Liver (tissue), 3 donors: ENCODE results near the gene ZNF582.

Source experiments
- GABPA ChIP-seq, 2 donors: IDR thresholded peaks in 1 of 2; conservative IDR thresholded peaks in 1 of 2; 2 replicates each; pipeline ENCODE4 v1.6.1; 2016; ENCODE audit warnings: antibody characterized with exemption in 2 of 2, mild to moderate bottlenecking in 1 of 2, moderate library complexity in 1 of 2
- NR2F2 ChIP-seq: IDR thresholded peaks from 2 replicates; pipeline ENCODE4 v1.6.1; 2016; ENCODE audit warnings: antibody characterized with exemption
- RAD21 ChIP-seq, 2 donors: IDR thresholded peaks; 2 replicates each; pipeline ENCODE4 v1.6.1; 2016; ENCODE audit warnings: antibody characterized with exemption in 2 of 2, mild to moderate bottlenecking in 2 of 2
- RXRA ChIP-seq, 2 donors: IDR thresholded peaks; 2 replicates each; pipeline ENCODE4 v1.6.1; 2017 to 2018; ENCODE audit warnings: antibody characterized with exemption in 2 of 2, mild to moderate bottlenecking in 1 of 2
- SP1 ChIP-seq: IDR thresholded peaks from 2 replicates; pipeline ENCODE4 v1.6.1; 2018; ENCODE audit warnings: antibody characterized with exemption, mild to moderate bottlenecking
- TF ChIP-seq, protein P1 (sequence below): fragments of 150-350 bp; IDR thresholded peaks from 2 replicates; pipeline ENCODE4 v1.5.1; 2017; ENCODE audit warnings: improper control_type of control experiment, low read depth, low read length; ENCODE audit not compliant: missing input control
- TF ChIP-seq, protein P2 (sequence below): IDR thresholded peaks from 2 replicates; pipeline ENCODE4 v1.6.1; 2016; ENCODE audit warnings: antibody characterized with exemption
- TF ChIP-seq, protein P3 (sequence below): IDR thresholded peaks from 2 replicates; pipeline ENCODE4 v1.6.1; 2016; ENCODE audit warnings: antibody characterized with exemption, mild to moderate bottlenecking
- TF ChIP-seq, protein P4 (sequence below): IDR thresholded peaks from 2 replicates; pipeline ENCODE4 v1.6.1; 2016; ENCODE audit warnings: antibody characterized with exemption
- TF ChIP-seq, protein P5 (sequence below): IDR thresholded peaks from 2 replicates; pipeline ENCODE4 v1.6.1; 2016; ENCODE audit warnings: antibody characterized with exemption
- donor health status: healthy.
- donor health status: healthy.

DNA sequence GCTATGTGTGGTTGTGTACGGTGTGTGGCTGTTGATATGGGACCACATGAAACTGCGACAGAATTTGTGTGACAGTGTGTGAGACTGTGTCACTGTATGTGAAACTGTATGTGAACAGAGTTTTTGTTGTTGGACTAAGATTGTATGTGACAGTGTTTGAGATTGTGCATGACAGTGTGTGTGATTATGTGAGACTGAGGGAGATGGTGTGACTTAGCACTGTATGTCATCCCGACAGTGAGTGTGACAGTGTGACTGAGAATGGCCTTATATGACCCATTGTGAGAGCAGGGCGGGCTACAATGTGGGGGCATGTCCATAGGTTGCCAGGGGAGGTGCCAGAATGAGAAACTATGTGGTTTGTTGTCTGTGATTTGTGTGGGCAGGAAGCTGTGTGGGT lies 11.7 kb upstream of the ZNF582 start:
- TF ChIP-seq, protein P1, sequence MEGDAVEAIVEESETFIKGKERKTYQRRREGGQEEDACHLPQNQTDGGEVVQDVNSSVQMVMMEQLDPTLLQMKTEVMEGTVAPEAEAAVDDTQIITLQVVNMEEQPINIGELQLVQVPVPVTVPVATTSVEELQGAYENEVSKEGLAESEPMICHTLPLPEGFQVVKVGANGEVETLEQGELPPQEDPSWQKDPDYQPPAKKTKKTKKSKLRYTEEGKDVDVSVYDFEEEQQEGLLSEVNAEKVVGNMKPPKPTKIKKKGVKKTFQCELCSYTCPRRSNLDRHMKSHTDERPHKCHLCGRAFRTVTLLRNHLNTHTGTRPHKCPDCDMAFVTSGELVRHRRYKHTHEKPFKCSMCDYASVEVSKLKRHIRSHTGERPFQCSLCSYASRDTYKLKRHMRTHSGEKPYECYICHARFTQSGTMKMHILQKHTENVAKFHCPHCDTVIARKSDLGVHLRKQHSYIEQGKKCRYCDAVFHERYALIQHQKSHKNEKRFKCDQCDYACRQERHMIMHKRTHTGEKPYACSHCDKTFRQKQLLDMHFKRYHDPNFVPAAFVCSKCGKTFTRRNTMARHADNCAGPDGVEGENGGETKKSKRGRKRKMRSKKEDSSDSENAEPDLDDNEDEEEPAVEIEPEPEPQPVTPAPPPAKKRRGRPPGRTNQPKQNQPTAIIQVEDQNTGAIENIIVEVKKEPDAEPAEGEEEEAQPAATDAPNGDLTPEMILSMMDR, result no peak
- TF ChIP-seq NR2F2 (no peak), RAD21 (IDR thresholded peaks at IDR 0.05) (no peak), RXRA (IDR thresholded peaks at IDR 0.05) (no peak), SP1 (no peak), GABPA (IDR thresholded peaks at IDR 0.05 in 1 of 2, conservative IDR thresholded peaks at IDR 0.05 in 1 of 2) (no peak)
- TF ChIP-seq, protein P2, sequence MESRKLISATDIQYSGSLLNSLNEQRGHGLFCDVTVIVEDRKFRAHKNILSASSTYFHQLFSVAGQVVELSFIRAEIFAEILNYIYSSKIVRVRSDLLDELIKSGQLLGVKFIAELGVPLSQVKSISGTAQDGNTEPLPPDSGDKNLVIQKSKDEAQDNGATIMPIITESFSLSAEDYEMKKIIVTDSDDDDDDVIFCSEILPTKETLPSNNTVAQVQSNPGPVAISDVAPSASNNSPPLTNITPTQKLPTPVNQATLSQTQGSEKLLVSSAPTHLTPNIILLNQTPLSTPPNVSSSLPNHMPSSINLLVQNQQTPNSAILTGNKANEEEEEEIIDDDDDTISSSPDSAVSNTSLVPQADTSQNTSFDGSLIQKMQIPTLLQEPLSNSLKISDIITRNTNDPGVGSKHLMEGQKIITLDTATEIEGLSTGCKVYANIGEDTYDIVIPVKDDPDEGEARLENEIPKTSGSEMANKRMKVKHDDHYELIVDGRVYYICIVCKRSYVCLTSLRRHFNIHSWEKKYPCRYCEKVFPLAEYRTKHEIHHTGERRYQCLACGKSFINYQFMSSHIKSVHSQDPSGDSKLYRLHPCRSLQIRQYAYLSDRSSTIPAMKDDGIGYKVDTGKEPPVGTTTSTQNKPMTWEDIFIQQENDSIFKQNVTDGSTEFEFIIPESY, result no peak
- TF ChIP-seq, protein P3, sequence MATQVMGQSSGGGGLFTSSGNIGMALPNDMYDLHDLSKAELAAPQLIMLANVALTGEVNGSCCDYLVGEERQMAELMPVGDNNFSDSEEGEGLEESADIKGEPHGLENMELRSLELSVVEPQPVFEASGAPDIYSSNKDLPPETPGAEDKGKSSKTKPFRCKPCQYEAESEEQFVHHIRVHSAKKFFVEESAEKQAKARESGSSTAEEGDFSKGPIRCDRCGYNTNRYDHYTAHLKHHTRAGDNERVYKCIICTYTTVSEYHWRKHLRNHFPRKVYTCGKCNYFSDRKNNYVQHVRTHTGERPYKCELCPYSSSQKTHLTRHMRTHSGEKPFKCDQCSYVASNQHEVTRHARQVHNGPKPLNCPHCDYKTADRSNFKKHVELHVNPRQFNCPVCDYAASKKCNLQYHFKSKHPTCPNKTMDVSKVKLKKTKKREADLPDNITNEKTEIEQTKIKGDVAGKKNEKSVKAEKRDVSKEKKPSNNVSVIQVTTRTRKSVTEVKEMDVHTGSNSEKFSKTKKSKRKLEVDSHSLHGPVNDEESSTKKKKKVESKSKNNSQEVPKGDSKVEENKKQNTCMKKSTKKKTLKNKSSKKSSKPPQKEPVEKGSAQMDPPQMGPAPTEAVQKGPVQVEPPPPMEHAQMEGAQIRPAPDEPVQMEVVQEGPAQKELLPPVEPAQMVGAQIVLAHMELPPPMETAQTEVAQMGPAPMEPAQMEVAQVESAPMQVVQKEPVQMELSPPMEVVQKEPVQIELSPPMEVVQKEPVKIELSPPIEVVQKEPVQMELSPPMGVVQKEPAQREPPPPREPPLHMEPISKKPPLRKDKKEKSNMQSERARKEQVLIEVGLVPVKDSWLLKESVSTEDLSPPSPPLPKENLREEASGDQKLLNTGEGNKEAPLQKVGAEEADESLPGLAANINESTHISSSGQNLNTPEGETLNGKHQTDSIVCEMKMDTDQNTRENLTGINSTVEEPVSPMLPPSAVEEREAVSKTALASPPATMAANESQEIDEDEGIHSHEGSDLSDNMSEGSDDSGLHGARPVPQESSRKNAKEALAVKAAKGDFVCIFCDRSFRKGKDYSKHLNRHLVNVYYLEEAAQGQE, result no peak
- TF ChIP-seq, protein P4, sequence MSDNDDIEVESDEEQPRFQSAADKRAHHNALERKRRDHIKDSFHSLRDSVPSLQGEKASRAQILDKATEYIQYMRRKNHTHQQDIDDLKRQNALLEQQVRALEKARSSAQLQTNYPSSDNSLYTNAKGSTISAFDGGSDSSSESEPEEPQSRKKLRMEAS, result no peak
- TF ChIP-seq, protein P5, sequence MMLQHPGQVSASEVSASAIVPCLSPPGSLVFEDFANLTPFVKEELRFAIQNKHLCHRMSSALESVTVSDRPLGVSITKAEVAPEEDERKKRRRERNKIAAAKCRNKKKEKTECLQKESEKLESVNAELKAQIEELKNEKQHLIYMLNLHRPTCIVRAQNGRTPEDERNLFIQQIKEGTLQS, result no peak
